Tongue (tissue), 2 donors: ENCODE data around the gene MUCL3. TPM values are rescaled to one million over a fixed set of nuclear protein-coding genes. Genes with fewer than 3 reads are reported as not detected.
A peak's percentile ranks its signal among the peaks of the same experiment; 100 is the strongest.
"Not testable (repeated sequence)": the region's sequence is repeated elsewhere in the genome, so short reads cannot be mapped to it uniquely, and the experiment has no call there.

Experiments used
- DNase-seq: peaks from one replicate; pipeline ENCODE4 v3.0.0-alpha.2; 2015
- total RNA-seq: library from RNA; depleted of rRNA; stranded (reverse); fragments of >200 nt; gene quantifications from one replicate; pipeline ENCODE4 v1.2.3, GENCODE V29; 2014

MUCL3 gene
- total RNA-seq, 1 donor from 2014 or later: not detected

- no peak for DNase-seq
Observed at GRCh38 chr6:30913721-30914075, 27.1 kb upstream of the MUCL3 start.

DNA sequence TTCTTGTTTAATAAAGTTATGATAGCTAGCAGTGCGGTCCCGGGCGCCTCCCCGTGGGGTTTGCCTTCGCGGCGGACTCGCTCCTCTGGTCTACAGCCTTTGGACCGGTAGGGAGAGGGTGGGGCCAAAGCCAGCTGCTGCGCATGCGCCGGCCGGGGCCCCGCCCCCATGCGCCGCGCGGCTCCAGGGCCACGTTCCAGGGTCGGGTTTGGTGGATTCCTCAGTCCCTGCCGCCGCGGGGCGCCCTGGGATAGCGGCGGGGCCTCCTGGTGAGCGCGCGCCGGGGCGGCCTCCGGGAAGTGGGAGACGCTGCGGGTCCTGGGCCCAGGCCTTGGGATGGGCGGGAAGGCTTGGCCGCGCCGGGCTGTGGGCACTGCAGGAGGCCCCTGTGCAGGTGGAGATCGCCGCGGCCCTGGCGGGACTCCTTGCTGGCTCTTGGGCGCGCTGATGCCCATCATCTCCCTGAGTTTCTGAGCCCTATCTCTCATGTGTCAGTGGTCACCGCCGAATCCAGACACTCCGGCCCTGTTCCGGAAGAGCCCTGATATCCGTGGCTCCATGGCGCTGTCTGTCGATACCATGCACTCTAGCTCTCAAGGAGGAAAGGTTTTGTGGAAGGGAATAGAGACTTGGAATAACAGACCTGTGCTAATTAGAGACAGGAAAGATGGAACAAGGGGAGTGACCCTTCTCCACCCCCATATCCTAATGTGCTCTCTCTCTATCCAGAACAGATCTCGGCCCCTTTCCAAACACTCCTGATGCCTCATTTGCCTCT is 26.5 kb upstream of the MUCL3 start, which contains the start of gene VARS2:
TSS of gene VARS2 (plus strand) at position 163 of the 778 bp plus-strand sequence. CDS start at position 762, 599 bp downstream.
- peak; percentile 96 for DNase-seq

DNA sequence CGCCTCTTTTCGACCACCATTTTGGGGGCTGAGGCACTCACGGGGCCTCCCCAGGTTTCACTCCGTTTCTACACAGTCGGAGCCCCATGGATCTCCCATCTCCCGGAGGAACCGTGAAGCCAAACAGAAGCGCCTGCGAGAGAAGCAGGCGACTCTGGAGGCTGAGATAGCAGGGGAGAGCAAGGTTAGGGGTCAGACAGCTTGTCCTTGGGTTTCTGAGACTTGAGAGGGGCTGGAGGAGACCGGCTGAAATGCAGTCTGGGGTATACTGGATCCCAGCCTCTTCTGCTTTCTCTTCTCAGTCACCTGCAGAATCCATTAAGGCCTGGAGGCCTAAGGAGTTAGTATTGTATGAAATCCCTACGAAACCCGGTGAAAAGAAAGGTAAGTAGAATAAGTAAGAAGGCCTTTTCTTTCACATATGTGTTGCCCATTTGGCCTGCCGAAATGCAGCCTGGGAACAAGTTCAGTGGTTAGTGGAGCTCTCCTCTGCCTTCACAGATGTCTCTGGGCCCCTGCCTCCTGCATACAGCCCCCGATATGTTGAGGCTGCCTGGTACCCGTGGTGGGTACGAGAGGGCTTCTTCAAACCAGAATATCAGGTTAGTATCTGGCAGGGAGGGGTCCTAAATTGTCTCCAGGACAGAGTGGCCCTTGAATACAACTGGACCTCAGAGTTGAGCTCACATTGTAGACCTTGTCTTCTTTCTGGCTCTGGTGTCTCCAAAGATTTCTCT is 25.8 kb upstream of the MUCL3 start:
- DNase-seq: no peak

- DNase-seq: peak; percentile 81
Observed at GRCh38 chr6:30915591-30915946, 25.2 kb upstream of the MUCL3 start.

DNA sequence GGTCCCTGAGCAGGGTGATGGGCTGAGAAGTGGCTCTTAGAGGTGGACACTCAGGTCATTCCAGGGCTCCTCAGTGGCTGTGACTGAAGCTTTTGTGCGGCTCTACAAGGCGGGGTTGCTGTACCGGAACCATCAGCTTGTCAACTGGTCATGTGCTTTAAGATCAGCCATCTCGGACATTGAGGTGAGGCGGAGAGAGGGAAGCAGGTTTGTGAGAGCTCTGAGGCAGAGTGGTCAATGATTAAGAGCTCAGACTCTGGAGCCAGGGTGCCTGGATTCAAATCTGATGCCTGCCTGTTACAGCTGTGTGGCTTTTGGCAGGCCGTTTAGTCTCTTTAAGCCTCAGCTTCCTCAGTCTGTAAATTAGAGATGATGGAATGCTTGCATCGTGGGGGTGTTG is 23.7 kb upstream of the MUCL3 start:
- no peak for DNase-seq

DNA sequence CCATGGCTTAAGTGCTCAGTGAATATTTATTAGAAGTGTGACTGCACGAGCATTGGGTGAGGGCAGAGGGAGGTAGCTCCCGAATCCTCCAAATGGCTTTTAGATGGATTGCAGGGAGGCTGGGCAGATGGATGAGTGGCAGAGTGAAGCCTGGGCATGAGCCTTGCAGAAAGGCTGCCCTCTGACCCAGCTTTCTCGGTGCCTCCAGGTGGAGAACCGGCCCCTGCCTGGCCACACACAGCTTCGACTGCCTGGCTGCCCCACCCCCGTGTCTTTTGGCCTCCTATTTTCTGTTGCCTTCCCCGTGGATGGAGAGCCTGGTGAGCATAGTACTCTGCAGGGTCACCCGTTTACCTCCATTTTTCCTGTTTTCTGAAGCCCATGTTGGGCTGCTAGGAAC is 23.3 kb upstream of the MUCL3 start:
- no peak for DNase-seq

DNA sequence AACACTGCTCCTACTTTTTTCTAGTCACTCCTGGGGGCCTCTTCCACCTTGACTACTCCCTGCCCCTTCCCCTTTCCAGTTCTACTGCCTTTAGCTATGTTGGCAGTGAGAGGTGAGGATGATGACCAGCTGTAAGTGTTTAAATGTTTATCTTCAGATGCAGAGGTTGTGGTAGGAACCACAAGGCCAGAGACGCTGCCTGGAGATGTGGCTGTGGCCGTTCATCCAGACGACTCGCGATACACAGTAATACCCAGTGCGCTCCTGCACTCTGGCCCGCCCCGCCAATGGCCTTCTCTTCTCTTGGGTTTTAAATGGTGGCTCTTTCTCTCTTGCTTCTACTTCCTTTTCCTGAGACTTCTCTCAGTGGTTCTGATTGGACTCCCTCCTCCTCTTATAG is 22.1 kb upstream of the MUCL3 start:
- no peak for DNase-seq

- no peak for DNase-seq
Observed at GRCh38 chr6:30922447-30922852, 18.3 kb upstream of the MUCL3 start.

DNA sequence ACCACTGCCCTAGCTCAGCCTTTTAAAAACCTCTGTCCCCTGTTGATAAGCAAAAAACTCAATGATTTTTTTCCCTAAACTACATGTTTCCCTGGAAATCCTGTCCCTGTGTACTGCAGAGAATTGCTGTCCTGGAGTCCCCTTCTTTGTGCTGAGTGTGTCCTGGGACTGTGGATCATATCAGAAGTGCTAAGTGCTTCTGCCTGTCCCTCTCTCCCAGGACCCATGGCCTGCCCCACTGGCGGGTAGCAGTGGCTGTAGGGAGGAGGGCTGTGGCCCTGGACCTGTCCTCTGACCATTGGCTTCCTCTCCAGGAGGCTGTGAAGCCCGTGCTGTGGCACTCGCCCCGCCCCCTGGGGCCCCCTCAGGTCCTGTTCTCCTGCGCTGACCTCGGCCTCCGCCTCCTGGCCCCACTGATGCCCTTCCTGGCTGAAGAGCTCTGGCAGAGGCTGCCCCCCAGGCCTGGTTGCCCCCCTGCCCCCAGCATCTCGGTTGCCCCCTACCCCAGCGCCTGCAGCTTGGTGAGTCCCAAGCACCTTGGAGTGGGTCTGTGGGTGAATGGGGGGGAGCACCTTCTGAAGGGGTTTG is 16.6 kb upstream of the MUCL3 start:
- not testable (repeated sequence) for DNase-seq

GRCh38 chr6:30926644-30927043 is 14.1 kb upstream of the MUCL3 start:
- DNase-seq: no peak

- not testable (repeated sequence) for DNase-seq
Observed at GRCh38 chr6:30927080-30927479, 13.7 kb upstream of the MUCL3 start.

GRCh38 chr6:30928677-30929076 is 12.1 kb upstream of the MUCL3 start:
- DNase-seq: no peak

DNA sequence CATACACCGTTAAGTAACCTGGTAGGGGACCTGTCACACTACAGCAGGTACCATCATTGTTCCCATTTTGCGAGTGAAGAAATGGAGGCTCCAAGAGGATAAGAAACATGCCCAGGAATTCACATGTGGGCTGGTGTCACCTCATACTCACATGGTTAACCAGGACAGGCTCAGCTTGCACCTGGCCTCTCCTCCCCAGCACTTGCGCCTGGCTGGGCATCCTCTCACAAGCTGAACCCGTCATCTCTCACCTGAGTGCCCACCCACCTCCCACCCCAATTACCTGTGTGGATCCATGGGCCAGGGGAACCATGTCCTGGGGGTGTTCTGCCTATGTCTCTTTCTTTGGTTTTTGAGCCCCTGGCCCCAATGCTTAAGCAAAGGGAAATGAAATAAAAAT is 10.3 kb upstream of the MUCL3 start:
- no peak for DNase-seq

GRCh38 chr6:30931272-30931671 is 9.5 kb upstream of the MUCL3 start:
- no peak for DNase-seq

DNA sequence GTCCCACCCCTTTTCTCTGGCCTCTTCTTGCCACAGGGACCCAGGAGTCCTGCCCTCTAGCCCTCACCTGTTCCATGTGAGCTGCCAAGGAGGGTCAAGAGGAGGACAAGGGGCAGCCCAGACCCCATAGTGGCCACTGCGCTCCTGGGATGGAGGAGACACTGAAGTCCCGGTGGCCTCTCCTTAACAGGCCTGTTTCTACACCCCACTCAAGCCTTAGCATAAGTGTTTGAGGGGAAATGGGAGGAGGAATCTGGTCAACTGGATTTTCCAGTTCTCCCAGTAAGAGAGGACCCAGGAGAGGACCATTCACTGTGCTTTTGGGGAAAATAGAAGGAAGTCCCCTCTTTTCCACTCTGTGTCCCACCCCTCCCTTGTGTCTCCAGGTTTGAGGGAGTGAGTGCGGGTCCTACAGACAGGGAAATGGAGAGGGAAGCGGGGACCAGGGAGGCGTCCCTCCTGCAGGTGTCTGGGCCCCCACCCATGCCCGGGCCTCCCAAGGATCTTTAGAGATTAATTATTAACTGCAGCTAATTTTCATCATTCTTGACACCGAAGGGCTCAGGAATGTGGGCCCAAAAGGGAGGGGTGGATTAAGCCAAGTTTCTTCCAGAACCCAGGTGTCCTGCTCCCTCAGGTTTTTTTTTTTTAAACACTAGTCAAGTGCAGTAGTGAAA is 8.7 kb upstream of the MUCL3 start, which contains the start of gene SFTA2:
TSS of gene SFTA2 (minus strand) at position 202 of the 677 bp plus-strand sequence. CDS start at position 128, 74 bp downstream.
- no peak for DNase-seq

DNA sequence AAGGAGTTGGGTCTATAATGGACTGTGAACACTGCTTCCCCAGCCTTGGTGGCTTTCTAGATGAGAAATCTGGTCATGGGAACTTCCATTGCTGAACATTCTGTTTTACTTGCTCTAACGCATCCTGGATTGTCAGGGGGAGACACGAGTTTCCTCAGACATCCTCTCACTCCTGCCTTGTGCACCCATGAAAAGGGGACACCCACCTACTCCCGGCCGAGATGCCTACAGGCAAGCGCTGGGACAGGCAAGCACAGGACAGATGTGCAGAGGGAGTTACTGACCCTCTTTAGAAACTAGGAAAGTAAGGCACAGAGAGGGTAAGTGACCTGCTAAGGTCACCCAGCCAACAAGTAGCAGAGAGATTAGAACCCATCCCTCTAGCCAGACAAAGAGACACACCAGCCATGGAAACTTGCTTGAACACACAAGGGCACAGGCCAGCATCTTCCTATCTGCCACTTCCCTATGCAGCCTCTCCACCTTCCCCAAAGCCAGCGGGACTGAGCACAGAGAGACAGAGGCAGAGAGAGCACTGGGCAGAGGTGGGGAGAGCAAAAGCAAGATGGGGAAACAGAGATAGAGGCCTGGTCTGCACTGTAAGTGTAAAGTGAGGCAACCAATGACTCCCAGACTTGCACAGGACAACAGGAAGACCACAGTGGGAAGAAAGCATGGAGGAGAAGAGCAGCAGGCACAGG is 8.0 kb upstream of the MUCL3 start:
- no peak for DNase-seq

- DNase-seq: no peak
Observed at GRCh38 chr6:30935018-30935417, 5.8 kb upstream of the MUCL3 start.

DNA sequence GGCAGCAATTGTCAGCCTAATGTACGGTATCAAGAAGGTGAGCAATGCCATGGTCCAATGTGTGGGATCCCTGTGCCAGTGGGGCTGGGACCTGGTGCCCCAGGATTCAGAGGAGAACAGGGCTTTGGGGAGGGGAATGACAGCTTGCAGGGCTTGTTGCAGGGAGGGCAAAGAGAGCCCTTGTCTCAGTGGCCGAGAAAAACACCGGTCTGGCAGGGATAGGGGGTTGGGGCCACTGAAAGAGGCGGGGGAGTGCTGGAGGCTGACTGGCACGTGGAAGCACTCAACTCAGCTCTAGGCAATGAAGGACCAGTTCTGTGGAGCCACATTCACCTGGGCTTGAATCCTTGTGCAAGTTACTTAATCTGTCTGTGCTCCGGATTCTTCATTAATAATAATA is 3.5 kb upstream of the MUCL3 start:
- DNase-seq: no peak

DNA sequence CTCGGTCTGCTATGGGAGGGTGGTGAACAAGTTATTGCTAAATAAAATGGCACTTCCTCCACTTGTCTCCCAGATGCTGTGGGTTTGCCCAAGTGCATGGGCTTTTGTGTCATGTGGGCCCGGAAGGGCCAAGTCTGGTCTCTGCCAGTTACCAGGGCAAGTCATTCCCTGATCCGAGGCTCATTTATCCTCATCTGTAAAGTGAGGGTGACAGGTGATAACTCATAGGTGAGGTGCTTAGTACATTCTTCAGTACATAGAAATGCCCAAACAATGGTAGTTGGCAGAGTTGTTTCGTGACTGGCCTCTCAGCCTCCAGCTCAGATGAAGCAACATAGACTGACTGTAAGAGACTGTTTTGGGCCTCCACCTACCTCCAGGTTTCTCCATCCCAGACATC is 2.0 kb upstream of the MUCL3 start:
- no peak for DNase-seq

DNA sequence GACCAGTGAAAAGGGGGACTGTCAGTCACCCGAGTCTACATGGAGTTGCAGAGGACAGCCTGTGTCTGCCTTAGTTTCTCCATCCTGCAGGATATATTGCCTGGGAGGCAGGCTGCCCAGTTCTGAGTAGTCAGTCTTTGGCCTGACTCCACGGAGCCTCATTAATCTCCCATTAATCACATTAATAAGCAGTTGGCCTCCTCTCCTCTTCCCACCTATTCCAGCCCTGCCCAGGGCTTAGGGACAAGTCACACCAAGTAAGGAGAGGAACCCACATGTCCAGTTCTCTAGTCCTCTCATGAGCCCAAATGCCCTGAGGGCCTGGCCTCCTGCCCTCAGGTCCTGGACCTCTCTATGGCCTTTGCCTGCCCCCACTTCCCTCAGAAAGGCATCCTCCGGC is 1.3 kb upstream of the MUCL3 start:
- DNase-seq: no peak

GRCh38 chr6:30942338-30943060 is 1.7 kb downstream of the MUCL3 start:
- peak; percentile 72 for DNase-seq
